ENCODE measurements around the gene KLHL5. TPM values are rescaled to one million over a fixed set of nuclear protein-coding genes. Genes with fewer than 3 reads are reported as not detected.
"Not testable (repeated sequence)": the region's sequence is repeated elsewhere in the genome, so short reads cannot be mapped to it uniquely, and the experiment has no call there.

KLHL5 gene
- total RNA-seq, 1 donor from 2014 or later: 66.0 TPM

DNA sequence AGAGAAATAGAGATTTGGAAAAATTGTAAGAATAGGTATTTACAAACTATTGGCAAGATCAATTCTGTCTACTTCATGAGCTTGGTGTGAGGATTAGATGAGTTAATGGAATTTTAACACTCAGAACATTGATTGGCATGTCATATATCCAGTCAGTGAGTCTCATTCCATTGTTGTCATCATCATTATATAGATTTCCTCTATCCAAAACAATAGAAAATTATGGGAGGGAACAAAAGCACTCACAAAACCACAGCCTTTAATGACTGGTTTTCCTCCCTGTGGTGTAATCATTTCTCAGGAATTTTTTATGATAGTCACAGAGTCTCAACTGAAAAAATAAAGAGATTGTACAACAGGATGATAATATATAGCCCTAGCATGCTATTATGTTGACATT is 21.1 kb downstream of the KLHL5 start:
- intact Hi-C loops (cut with micrococcal nuclease): no loop called here

- intact Hi-C loops (cut with micrococcal nuclease): no loop called here
These were observed 23.9 kb downstream of the KLHL5 start for GRCh38 chr4:39085891-39086290.

DNA sequence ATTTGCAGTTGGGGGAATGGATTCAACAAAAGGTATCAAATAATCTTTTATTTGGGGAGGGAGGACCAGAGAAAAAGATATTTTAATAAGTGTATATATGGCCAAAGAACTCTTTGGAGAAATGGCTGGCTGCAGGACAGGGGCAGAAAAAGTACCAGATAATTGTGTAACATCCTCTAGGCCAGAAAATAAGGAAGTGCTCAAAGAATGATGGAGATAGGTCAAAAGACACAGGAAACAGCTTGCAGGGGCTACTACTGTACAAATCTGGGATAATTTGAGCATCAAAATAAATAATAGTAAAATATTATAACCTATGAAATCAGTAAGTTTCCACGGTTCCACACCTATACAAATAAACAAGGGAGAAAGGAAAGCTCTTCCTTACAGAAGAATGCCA is 34.8 kb downstream of the KLHL5 start:
- intact Hi-C loops (cut with micrococcal nuclease): no loop called here

DNA sequence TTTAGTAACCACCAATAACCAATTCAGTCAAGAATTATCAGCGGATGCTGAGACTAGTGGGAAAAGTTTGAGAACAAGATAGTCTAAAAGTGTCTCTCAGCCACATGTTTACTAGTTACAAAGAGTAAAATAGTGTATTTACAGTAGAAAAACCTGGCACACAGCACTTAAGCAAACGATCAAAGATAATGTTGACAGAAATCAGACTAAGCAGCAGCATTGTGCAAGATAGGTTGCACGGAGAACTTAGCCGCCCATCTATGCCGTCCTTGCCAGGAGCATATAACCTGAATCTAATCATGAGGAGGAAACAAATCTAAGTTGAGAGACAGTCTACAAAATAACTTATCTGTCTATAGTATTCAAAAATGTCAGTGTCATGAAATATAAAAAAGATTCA is 35.3 kb downstream of the KLHL5 start:
- intact Hi-C loops (cut with micrococcal nuclease): no loop called here

GRCh38 chr4:39102297-39102696 is 40.3 kb downstream of the KLHL5 start:
- intact Hi-C loops (cut with micrococcal nuclease): loop anchor here (1.0 kb wide), 1 partner anchor 33 kb away; no protein-coding TSS in a partner anchor

DNA sequence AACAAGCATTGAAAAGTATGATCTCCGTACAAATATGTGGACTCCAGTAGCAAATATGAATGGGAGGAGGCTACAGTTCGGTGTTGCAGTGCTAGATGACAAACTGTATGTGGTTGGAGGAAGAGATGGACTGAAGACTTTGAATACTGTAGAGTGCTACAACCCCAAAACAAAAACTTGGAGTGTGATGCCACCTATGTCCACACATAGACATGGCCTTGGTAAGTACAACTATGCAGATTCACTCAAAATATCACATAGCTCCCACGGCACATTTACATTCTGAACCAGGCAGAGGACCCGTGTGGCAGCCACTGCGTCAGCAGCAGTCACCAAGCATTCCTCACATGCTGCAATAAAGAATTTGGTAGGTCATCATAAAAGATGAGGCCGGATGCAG is 41.3 kb downstream of the KLHL5 start:
- intact Hi-C loops (cut with micrococcal nuclease): loop anchor here (1.0 kb wide), 1 partner anchor 201 kb away; no protein-coding TSS in a partner anchor

DNA sequence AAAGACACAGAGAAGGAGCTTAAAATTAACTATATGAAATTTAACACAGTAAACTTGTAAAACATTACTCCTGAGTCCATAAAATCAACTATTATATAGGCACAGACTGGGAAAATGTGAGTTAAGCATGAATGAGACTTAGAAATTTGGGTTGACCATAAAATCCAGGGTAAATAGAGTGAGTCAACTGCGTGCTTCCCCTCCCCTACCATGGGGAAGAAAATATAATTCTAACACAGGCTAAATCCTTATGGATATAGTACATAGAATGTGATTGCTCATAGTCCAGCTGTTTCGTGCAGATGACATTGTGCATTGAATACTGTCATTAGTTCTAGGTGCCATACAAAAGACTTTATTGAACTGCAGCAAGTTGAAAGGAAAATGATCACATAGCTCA is 42.2 kb downstream of the KLHL5 start:
- intact Hi-C loops (cut with micrococcal nuclease): no loop called here

GRCh38 chr4:39106011-39106410 is 44.0 kb downstream of the KLHL5 start:
- intact Hi-C loops (cut with micrococcal nuclease): no loop called here

DNA sequence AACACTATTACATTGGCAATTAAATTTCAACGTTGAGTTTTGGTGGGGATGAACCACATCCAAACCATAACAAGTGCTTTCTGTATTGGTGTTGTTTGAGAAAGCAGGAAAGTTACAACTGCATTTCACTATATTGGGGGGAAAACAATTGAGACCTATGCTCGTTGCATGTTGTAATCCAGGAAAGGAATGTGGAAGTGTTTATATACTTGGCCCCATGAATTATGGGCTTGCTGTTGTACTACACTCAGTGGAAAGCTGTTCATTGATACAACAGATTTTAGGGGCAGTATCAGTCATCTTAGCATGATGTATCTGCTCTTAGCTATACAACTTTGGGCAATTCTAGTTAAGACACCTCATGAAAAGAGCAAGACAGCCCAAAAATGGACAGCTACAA is 52.4 kb downstream of the KLHL5 start:
- intact Hi-C loops (cut with micrococcal nuclease): no loop called here

DNA sequence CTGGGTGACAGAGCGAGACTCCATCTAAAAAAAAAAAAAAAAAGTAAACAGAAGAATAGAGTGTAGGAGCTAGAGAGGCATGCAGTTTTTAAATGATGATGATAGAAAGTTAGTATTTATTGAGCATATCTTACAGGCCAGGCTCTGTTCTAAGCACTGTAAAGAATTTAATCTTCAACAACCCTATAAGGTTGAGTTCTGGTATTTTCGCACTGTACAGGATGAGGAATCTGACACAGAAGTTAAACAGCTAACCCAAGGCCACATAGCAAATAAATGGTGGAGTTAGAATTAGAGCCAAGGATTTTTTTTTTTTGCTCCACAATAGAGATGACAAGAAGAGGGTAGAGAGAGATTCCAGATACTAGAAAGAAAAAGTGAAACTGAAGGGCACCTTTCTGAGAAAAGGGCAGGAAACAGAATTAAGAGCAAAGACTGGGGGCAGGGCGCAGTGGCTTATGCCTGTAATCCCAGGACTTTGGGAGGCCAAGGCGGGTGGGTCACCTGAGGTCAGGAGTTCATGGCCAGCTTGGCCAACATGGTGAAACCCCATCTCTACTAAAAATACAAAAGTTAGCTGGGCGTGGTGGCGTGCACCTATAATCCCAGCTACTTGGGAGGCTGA is 56.1 kb downstream of the KLHL5 start:
- intact Hi-C loops (cut with micrococcal nuclease): loop anchor here (1.0 kb wide), 4 partner anchors 64 to 88 kb away; partner anchors contain the start of gene WDR19

DNA sequence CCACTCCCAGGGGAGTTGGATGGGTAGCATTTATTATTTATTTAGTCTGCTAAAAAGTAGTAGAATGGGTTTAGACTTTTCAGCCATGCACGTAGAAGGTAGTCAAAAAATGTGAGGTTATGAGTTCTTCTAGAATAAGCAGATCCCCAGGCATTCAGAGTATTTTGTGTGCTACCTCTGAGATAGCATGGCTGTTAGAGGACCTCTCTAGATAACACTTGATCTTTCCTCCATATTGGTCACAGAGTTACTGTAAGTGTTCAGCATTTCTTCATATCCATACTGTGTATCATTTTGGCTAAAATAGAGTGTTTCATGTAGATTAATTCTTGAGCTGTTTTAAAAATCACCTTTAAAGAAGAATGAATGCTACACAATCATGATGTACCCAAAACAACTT is 58.4 kb downstream of the KLHL5 start:
- intact Hi-C loops (cut with micrococcal nuclease): no loop called here

- intact Hi-C loops (cut with micrococcal nuclease): no loop called here
These were observed 63.0 kb downstream of the KLHL5 start for GRCh38 chr4:39124885-39125599.

DNA sequence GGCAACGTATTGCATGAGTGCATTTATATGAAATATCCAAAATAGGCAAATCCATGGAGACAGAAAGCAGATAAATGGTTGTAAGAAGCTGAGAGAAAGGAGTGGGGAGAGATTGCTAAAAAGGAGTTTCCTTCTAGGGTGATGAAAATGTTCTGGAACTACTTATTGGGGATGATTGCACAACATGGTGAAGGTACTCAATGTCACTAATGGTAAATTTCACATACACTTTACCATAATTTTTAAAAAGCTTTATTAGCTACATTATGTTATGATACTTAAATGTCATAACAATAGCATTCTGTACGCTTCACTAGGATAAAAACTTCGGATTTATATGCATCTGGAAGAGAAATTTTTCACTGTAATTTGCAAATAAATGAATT is 63.6 kb downstream of the KLHL5 start:
- intact Hi-C loops (cut with micrococcal nuclease): no loop called here

GRCh38 chr4:39126256-39127095 is 64.4 kb downstream of the KLHL5 start:
- intact Hi-C loops (cut with micrococcal nuclease): no loop called here

DNA sequence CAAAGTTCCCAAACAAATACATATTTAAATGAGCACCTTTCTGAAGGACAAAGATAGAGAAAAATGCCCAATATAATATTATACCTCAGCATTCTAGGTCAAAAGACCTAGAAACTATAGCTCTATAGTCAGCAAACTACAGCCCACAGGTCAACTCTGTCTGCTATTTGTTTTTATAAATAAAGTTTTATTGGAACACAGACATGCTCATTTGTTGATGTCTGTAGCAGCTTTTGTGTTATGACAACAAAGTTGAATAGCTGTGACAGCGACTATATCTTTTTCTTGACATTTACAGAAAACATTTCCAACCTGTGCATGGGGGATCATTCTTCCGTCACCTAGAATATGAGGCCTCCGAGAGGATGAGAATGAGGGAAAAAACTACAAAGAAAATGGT is 71.6 kb downstream of the KLHL5 start:
- intact Hi-C loops (cut with micrococcal nuclease): loop anchor here (2.0 kb wide), 1 partner anchor 147 kb away; no protein-coding TSS in a partner anchor

- intact Hi-C loops (cut with micrococcal nuclease): loop anchor here (1.0 to 2.0 kb wide), 9 partner anchors 32 to 375 kb away; partner anchors contain the start of gene WDR19
These were observed 72.8 kb downstream of the KLHL5 start for GRCh38 chr4:39134683-39135306.

DNA sequence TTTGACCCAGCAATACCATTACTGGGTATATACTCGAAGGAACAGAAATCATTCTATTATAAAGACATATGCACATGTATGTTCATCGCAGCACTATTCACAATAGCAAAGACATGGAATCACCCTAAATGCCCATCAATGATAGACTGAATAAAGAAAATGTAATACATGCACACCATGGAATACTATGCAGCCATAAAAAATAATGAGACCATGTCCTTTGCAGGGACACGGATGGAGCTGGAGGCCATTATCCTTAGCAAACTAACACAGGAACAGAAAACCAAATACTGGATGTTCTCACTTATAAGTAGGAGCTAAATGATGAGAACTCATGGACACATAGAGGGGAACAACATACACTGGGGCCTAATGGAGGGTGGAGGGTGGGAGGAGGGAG is 76.2 kb downstream of the KLHL5 start:
- intact Hi-C loops (cut with micrococcal nuclease): not testable (repeated sequence)

- intact Hi-C loops (cut with micrococcal nuclease): no loop called here
These were observed 84.2 kb downstream of the KLHL5 start for GRCh38 chr4:39146211-39146610.

GRCh38 chr4:39154009-39154408 is 92.0 kb downstream of the KLHL5 start:
- intact Hi-C loops (cut with micrococcal nuclease): no loop called here

GRCh38 chr4:39157520-39157919 is 95.5 kb downstream of the KLHL5 start:
- intact Hi-C loops (cut with micrococcal nuclease): no loop called here

GRCh38 chr4:39166177-39166576 is 104.1 kb downstream of the KLHL5 start:
- intact Hi-C loops (cut with micrococcal nuclease): no loop called here
